HCT116 (cell line): ENCODE measurements around the gene GP2.

Experiments used
- CEBPB ChIP-seq: IDR thresholded peaks from 2 replicates; pipeline ENCODE4 v1.6.1; 2012; ENCODE audit warnings: low read depth
- CTCF ChIP-seq, 3 experiments: fragments of 200-600 bp in 1 of 3; sonication (generic) in 1 of 3; IDR thresholded peaks in 2 of 3; conservative IDR thresholded peaks in 1 of 3; 2 replicates each; pipeline ENCODE4 v1.5.1; 2012 to 2017; ENCODE audit warnings: low read depth in 2 of 3, low read length in 2 of 3, antibody characterized with exemption in 1 of 3, borderline replicate concordance in 1 of 3, control low read depth in 1 of 3, mild to moderate bottlenecking in 1 of 3, mixed read lengths in 1 of 3, mixed run types in 1 of 3, moderate library complexity in 1 of 3; ENCODE audit not compliant: insufficient read depth in 1 of 3
- EZH2 ChIP-seq: fragments of 200-600 bp; sonication (generic); IDR thresholded peaks from 2 replicates; pipeline ENCODE4 v1.6.1; 2017; ENCODE audit warnings: antibody characterized with exemption, mixed run types
- POLR2A ChIP-seq: IDR thresholded peaks from 2 replicates; pipeline ENCODE4 v1.7.0; 2011; ENCODE audit warnings: borderline replicate concordance; ENCODE audit not compliant: insufficient read depth, insufficient read length; ENCODE audit errors: extremely low read depth
- POLR2AphosphoS5 ChIP-seq: IDR thresholded peaks from 2 replicates; pipeline ENCODE4 v1.6.1; 2011; ENCODE audit warnings: mild to moderate bottlenecking, low read depth, low read length, moderate library complexity
- RAD21 ChIP-seq: IDR thresholded peaks from 2 replicates; pipeline ENCODE4 v1.6.1; 2012; ENCODE audit warnings: low read depth, mild to moderate bottlenecking

GRCh38 chr16:20313741-20314140 is 13.6 kb downstream of the GP2 start:
- TF ChIP-seq CEBPB, result no peak
- no peak for TF ChIP-seq POLR2AphosphoS5
- TF ChIP-seq CTCF (IDR thresholded peaks at IDR 0.05 in 2 of 3, conservative IDR thresholded peaks at IDR 0.05 in 1 of 3; ENCODE audit: borderline replicate concordance in 1 of 3, insufficient read depth in 1 of 3, low read depth in 2 of 3, low read length in 2 of 3), result no peak
- TF ChIP-seq EZH2, result no peak
- TF ChIP-seq POLR2A, result no peak
- no peak for TF ChIP-seq RAD21
